ENCODE data around the gene LGALS8. TPM values are rescaled to one million over a fixed set of nuclear protein-coding genes. Genes with fewer than 3 reads are reported as not detected.

Gene LGALS8
- polyA plus RNA-seq, 1 donor (not counting 4 experiments of a cell fraction or from before 2014, with no cell fraction given), result 75.2 TPM

DNA sequence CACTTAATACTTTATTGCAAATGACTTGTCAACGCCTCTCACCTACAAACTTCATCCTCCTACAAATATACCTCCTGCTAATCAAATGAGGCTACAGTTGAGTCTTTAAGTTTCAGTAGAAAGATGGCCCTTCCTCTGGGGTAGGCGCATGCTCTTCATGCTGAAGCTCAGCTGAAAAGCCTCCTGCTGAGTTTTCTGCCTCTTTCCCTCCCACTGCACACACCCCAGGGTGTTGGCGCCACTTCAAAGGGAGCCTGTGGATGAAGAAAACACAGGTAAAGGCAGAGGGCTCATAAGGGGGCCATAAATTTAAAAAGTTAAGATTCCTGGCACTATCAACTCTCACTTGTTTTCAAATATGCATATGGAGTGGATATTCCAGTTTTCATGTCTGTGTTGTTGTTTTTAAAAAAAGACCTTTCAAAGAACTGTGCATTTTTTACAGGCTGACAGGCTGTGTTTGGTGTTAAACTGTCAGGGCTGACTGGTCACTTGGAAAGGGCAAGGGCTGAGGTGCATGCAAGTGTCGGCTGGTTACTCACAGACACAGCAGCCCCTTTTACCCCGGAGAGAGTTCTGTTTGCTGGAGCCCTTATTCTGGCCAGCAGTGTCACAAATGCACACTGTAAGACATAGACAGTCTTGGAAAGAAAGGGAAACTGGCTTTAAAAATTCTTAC, 42.9 kb upstream of the LGALS8 start:
- no peak overlapping the region for H3K4me3 ChIP-seq (ENCODE audit: control insufficient read depth in 2 of 3, extremely low read depth in 1 of 3, insufficient read depth in 2 of 3, low read depth in 1 of 3, low read length in 3 of 3)
- dilution Hi-C loops (cut with MboI; ENCODE audit: extremely low pct_ligation_motif_present, low sequenced_read_pairs), result no loop called here
- no peak overlapping the region for H3K27ac ChIP-seq (ENCODE audit: control insufficient read depth, insufficient read depth, low read length)
- no peaks in the 10 kb centered on the region for H3K27me3 ChIP-seq (ENCODE audit: control insufficient read depth, extremely low read depth, insufficient read depth, low read length)
- no peaks in the 10 kb centered on the region for H3K9me1 ChIP-seq (ENCODE audit: control insufficient read depth, extremely low read depth, insufficient read depth, low read length)
- H3K79me2 ChIP-seq (ENCODE audit: control insufficient read depth, insufficient read depth, low read length), result no peaks in the 10 kb centered on the region
- H3K9me3 ChIP-seq (ENCODE audit: control insufficient read depth, low read depth, low read length), result no peaks in the 10 kb centered on the region
- no peak overlapping the region for H3K9ac ChIP-seq (ENCODE audit: control insufficient read depth, extremely low read depth, insufficient read depth, low read length)
- peaks cover 5 to 9% of the 10 kb centered on the region in 2 experiments for H3K36me3 ChIP-seq (ENCODE audit: control insufficient read depth in 2 of 2, extremely low read depth in 1 of 2, insufficient read depth in 2 of 2, low read length in 2 of 2)
- TF ChIP-seq EZH2 (IDR thresholded peaks at IDR 0.05; ENCODE audit: low read length), result no peak
- TF ChIP-seq, protein P1, sequence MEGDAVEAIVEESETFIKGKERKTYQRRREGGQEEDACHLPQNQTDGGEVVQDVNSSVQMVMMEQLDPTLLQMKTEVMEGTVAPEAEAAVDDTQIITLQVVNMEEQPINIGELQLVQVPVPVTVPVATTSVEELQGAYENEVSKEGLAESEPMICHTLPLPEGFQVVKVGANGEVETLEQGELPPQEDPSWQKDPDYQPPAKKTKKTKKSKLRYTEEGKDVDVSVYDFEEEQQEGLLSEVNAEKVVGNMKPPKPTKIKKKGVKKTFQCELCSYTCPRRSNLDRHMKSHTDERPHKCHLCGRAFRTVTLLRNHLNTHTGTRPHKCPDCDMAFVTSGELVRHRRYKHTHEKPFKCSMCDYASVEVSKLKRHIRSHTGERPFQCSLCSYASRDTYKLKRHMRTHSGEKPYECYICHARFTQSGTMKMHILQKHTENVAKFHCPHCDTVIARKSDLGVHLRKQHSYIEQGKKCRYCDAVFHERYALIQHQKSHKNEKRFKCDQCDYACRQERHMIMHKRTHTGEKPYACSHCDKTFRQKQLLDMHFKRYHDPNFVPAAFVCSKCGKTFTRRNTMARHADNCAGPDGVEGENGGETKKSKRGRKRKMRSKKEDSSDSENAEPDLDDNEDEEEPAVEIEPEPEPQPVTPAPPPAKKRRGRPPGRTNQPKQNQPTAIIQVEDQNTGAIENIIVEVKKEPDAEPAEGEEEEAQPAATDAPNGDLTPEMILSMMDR (optimal IDR thresholded peaks at IDR 0.05 in 1 of 3, IDR thresholded peaks at IDR 0.05 in 1 of 3, conservative IDR thresholded peaks at IDR 0.05 in 1 of 3; ENCODE audit: extremely low read depth in 1 of 3, insufficient read depth in 2 of 3, low read length in 3 of 3), result no peak
- H4K20me1 ChIP-seq (ENCODE audit: control insufficient read depth, extremely low read depth, insufficient read depth, low read length), result no peaks in the 10 kb centered on the region
- FAIRE-seq, result no peak
- H3K4me1 ChIP-seq (ENCODE audit: control insufficient read depth, extremely low read depth, insufficient read depth, low read length), result no peaks in the 10 kb centered on the region
- H3K4me2 ChIP-seq (ENCODE audit: control insufficient read depth, extremely low read depth, insufficient read depth, low read depth, low read length), result no peak overlapping the region
- no peak overlapping the region for H2AFZ ChIP-seq (ENCODE audit: control insufficient read depth, low read length)
- DNase-seq (ENCODE audit: low read depth, low spot score), result no peak

DNA sequence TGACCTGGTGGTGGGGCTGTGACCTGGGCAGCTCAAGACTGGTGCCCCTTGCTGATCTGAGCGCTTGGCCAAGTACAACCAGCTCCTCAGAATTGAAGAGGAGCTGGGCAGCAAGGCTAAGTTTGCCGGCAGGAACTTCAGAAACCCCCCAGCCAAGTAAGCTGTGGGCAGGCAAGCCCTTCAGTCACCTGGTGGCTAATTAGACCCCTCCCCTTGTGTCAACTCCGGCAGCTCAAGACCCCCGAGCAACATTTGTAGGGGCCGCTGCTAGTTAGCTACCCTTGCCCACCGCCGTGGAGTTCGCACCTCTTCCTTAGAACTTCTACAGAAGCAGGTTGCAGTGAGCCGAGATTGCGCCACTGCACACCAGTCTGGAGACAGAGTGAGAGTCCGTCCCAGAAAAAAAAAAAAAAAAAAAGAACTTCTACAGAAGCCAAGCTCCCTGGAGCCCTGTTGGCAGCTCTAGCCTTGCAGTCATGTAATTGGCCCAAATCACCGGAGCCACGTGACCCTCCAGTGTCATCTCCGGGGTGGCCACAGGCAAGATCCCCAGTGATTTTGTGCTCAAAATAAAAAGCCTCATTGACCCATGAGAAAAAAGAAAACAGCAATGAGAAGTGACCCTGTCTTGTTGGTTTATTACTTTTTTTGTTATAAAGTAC, 39.3 kb upstream of the LGALS8 start:
- no peak overlapping the region for H3K9ac ChIP-seq (ENCODE audit: control insufficient read depth, extremely low read depth, insufficient read depth, low read length)
- dilution Hi-C loops (cut with MboI; ENCODE audit: extremely low pct_ligation_motif_present, low sequenced_read_pairs), result no loop called here
- no peaks in the 10 kb centered on the region for H3K9me3 ChIP-seq (ENCODE audit: control insufficient read depth, low read depth, low read length)
- no peaks in the 10 kb centered on the region for H3K4me1 ChIP-seq (ENCODE audit: control insufficient read depth, extremely low read depth, insufficient read depth, low read length)
- no peaks in the 10 kb centered on the region for H4K20me1 ChIP-seq (ENCODE audit: control insufficient read depth, extremely low read depth, insufficient read depth, low read length)
- no peaks in the 10 kb centered on the region for H3K79me2 ChIP-seq (ENCODE audit: control insufficient read depth, insufficient read depth, low read length)
- DNase-seq (ENCODE audit: low read depth, low spot score) (no peak), FAIRE-seq (no peak)
- TF ChIP-seq EZH2 (IDR thresholded peaks at IDR 0.05; ENCODE audit: low read length), result no peak
- TF ChIP-seq, protein P1 (optimal IDR thresholded peaks at IDR 0.05 in 1 of 3, IDR thresholded peaks at IDR 0.05 in 1 of 3, conservative IDR thresholded peaks at IDR 0.05 in 1 of 3; ENCODE audit: extremely low read depth in 1 of 3, insufficient read depth in 2 of 3, low read length in 3 of 3), result no peak
- H3K4me2 ChIP-seq (ENCODE audit: control insufficient read depth, extremely low read depth, insufficient read depth, low read depth, low read length), result no peak overlapping the region
- H3K36me3 ChIP-seq (ENCODE audit: control insufficient read depth in 2 of 2, extremely low read depth in 1 of 2, insufficient read depth in 2 of 2, low read length in 2 of 2), result peaks cover 5 to 9% of the 10 kb centered on the region in 2 experiments
- no peak overlapping the region for H3K4me3 ChIP-seq (ENCODE audit: control insufficient read depth in 2 of 3, extremely low read depth in 1 of 3, insufficient read depth in 2 of 3, low read depth in 1 of 3, low read length in 3 of 3)
- H3K27ac ChIP-seq (ENCODE audit: control insufficient read depth, insufficient read depth, low read length), result no peak overlapping the region
- H3K27me3 ChIP-seq (ENCODE audit: control insufficient read depth, extremely low read depth, insufficient read depth, low read length), result no peaks in the 10 kb centered on the region
- H2AFZ ChIP-seq (ENCODE audit: control insufficient read depth, low read length), result no peak overlapping the region
- H3K9me1 ChIP-seq (ENCODE audit: control insufficient read depth, extremely low read depth, insufficient read depth, low read length), result no peaks in the 10 kb centered on the region
